HFFc6 (cell line): Measurements from ENCODE around the gene PTRH1. TPM values are rescaled to one million over a fixed set of nuclear protein-coding genes. Genes with fewer than 3 reads are reported as not detected.

Experiments used
- DNase-seq: peaks from one replicate; pipeline ENCODE4 v3.0.0-alpha.2; 2018
- H3K27ac Mint-ChIP-seq: 2 replicates; pipeline ENCODE4 v1.8.0; 2020; ENCODE audit warnings: mild to moderate bottlenecking, mixed read lengths
- H3K27me3 Mint-ChIP-seq: 2 replicates; pipeline ENCODE4 v1.8.0; 2021; ENCODE audit warnings: mild to moderate bottlenecking, moderate library complexity, mixed read lengths; ENCODE audit not compliant: insufficient read depth
- H3K36me3 Mint-ChIP-seq: 2 replicates; pipeline ENCODE4 v1.8.0; 2021; ENCODE audit warnings: low read depth, mixed read lengths
- H3K4me1 Mint-ChIP-seq: 2 replicates; pipeline ENCODE4 v1.8.0; 2020; ENCODE audit warnings: low read depth, mixed read lengths
- H3K4me3 Mint-ChIP-seq: 2 replicates; pipeline ENCODE4 v1.8.0; 2020; ENCODE audit warnings: mild to moderate bottlenecking, moderate library complexity, mixed read lengths
- H3K9me3 Mint-ChIP-seq: 2 replicates; pipeline ENCODE4 v1.8.0; 2020; ENCODE audit warnings: mild to moderate bottlenecking, mixed read lengths
- total RNA-seq, 6 experiments: library from RNA; stranded (reverse); fragmentation: NEBNext Ultra II Directional; extraction: Animal tissue kit (Norgen Biotek cat#: 25700); gene quantifications; 2 replicates in 1 of 6; 3 replicates in 5 of 6; pipeline ENCODE4 v1.2.3, GENCODE V29; 2021
- TF ChIP-seq, protein P1 (sequence below): fragments of 200-600 bp; sonication (generic); IDR thresholded peaks from 2 replicates; pipeline ENCODE4 v1.5.0; 2021; ENCODE audit warnings: antibody characterized with exemption, mild to moderate bottlenecking

Gene PTRH1
- total RNA-seq, 6 experiments from 2014 or later = 21.0 to 22.1 (median 21.5) TPM

DNA sequence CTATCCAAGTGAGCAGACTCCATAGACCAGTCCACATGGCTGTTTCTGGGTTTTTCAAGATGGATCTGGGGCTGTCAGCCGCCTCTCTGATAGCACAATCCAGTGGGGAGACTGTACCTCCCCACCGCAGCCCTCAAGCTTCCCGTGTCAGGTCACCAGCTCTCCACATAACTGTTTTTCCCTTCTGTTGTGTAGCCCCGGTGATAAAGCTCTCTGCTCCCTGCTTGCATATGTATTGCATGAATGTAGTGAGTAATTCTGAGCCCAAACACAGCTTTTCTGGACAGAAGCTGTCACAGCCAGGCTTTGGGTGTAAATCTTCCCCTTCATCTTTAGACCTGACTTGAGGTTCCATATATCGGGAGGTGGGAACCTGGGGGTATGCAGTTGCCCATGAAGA is 31.7 kb downstream of the PTRH1 start:
- TF ChIP-seq, protein P1, sequence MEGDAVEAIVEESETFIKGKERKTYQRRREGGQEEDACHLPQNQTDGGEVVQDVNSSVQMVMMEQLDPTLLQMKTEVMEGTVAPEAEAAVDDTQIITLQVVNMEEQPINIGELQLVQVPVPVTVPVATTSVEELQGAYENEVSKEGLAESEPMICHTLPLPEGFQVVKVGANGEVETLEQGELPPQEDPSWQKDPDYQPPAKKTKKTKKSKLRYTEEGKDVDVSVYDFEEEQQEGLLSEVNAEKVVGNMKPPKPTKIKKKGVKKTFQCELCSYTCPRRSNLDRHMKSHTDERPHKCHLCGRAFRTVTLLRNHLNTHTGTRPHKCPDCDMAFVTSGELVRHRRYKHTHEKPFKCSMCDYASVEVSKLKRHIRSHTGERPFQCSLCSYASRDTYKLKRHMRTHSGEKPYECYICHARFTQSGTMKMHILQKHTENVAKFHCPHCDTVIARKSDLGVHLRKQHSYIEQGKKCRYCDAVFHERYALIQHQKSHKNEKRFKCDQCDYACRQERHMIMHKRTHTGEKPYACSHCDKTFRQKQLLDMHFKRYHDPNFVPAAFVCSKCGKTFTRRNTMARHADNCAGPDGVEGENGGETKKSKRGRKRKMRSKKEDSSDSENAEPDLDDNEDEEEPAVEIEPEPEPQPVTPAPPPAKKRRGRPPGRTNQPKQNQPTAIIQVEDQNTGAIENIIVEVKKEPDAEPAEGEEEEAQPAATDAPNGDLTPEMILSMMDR = no peak
- Mint-ChIP-seq H3K27me3 (peaks cover 3% of the 10 kb centered on the region), H3K4me1 (peaks cover 39% of the 10 kb centered on the region), H3K27ac (peak overlapping the region; percentile 97), H3K9me3 (no peaks in the 10 kb centered on the region), H3K36me3 (peaks cover 48% of the 10 kb centered on the region), H3K4me3 (peak overlapping the region; percentile 80; the same call in 1 of the 2 replicates)
- peak; percentile 87 for DNase-seq

DNA sequence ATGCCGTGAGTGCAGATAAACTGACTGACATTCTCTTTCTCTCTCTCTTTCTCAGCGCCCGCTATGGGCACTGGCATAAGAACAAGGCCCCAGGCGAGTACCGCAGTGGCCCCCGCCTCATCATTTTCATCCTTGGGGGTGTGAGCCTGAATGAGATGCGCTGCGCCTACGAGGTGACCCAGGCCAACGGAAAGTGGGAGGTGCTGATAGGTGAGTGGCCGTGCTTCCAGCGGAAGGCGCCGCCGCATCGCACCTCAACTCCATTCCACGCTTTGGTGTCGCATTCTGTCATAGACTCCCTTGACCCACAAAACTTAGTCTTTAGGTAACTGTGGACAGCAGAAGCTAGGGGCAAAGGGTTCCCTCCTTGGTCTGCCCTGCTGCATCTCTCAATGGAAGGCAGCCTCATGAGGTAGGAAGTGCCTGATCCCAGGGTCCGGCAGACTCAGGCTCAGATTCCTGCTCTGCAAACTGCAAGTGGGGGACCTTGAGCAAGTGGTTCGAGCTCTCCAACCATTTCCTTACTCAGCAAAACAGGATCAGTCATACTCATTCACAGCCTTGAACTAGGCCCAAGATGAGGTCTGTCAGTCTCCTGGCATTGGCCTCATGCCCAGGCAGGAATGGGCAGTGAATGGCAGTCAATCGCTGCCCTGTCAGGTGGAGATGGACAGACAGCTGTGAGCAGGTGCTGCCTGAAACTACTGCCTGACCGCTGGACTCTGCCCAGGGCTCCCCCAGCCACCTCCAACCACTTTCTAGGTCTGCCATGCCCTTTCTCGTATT is 32.9 kb downstream of the PTRH1 start:
- TF ChIP-seq, protein P1 = no peak
- Mint-ChIP-seq H3K4me1 (peaks cover 39% of the 10 kb centered on the region), H3K27me3 (peaks cover 3% of the 10 kb centered on the region), H3K9me3 (no peaks in the 10 kb centered on the region), H3K4me3 (no peak overlapping the region), H3K27ac (peak overlapping the region; percentile 97), H3K36me3 (peaks cover 42% of the 10 kb centered on the region)
- DNase-seq = no peak

DNA sequence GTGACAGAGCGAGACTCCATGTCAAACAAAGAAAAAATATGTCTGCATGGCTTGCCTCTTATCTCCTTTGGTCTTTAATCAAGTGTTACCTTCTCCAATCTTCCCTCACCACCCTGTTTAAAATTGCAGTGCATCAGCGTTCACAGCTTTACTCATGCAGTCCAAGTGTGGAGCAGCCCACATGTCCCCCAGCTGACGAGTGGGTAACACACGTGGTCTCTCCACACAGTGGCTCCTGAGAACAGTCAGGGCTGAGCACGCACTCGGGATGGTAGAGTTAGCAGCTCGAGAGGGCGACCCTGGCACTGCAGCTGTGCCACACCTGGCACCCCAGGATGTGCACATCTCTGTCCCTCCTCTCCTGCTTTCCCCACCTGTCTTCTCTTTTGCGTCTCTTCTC is 34.6 kb downstream of the PTRH1 start:
- H3K4me3 Mint-ChIP-seq = no peak overlapping the region
- DNase-seq = no peak
- H3K27me3 Mint-ChIP-seq = peaks cover 3% of the 10 kb centered on the region
- H3K9me3 Mint-ChIP-seq = no peaks in the 10 kb centered on the region
- H3K4me1 Mint-ChIP-seq = peaks cover 32% of the 10 kb centered on the region
- peak overlapping the region; percentile 5; the same call in 1 of the 2 replicates for H3K27ac Mint-ChIP-seq
- TF ChIP-seq, protein P1 = no peak
- H3K36me3 Mint-ChIP-seq = peaks cover 52% of the 10 kb centered on the region

DNA sequence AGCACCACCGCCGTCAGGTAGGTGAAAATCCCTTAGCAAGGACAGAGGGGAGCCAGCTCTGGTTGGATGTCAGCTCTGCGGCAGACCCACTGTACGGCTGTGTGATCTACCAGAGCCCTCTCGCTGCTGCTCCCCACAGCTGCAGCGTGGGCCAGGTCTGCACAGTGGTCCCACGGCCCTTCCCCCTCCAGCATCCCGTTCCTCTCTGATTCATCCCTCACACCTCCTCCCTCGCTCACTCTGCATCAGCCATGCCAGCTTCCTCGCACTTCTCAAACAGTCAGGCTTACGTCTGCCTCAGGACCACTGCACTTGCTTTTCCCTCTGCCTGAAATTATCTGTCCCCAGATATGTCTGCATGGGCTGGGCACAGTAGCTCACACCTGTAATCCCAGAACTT is 35.2 kb downstream of the PTRH1 start:
- Mint-ChIP-seq H3K4me1 (peaks cover 28% of the 10 kb centered on the region), H3K27ac (no peak overlapping the region), H3K9me3 (no peaks in the 10 kb centered on the region), H3K36me3 (peaks cover 56% of the 10 kb centered on the region), H3K27me3 (peaks cover 3% of the 10 kb centered on the region), H3K4me3 (no peak overlapping the region)
- no peak for DNase-seq
- TF ChIP-seq, protein P1 = no peak

DNA sequence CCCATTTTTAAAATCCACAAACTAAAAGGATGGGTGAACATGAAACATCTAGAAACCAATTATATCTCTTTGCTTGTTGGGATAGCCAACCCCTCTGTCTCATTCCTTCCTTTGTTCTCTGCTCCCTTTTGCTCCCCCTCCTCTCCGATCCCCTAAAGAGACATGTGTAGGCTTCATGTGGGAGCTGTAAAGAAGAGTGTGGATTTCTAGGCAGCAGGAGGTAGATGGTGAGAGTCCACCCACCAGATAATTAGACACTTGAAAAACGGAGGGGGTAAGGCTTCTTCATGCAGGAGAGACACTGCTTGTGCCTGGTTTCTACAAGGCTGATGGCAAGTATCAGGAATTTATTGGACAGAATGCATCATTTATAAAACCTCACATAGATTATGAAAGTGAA is 36.0 kb downstream of the PTRH1 start:
- Mint-ChIP-seq H3K27ac (no peak overlapping the region), H3K36me3 (peaks cover 51% of the 10 kb centered on the region), H3K4me3 (no peak overlapping the region)

More for the DNA sequence above, 36.0 kb downstream of the PTRH1 start:
- Mint-ChIP-seq H3K27me3 (peaks cover under 1% of the 10 kb centered on the region; the same call in 1 of the 2 replicates), H3K4me1 (peaks cover 21% of the 10 kb centered on the region), H3K9me3 (no peaks in the 10 kb centered on the region)
- no peak for DNase-seq
- TF ChIP-seq, protein P1 = no peak
